CD14-positive monocyte (primary cell): ENCODE data around the gene STX11. TPM values are rescaled to one million over a fixed set of nuclear protein-coding genes. Genes with fewer than 3 reads are reported as not detected.
A peak's percentile ranks its signal among the peaks of the same experiment; 100 is the strongest.
"Not testable (repeated sequence)": the region's sequence is repeated elsewhere in the genome, so short reads cannot be mapped to it uniquely, and the experiment has no call there.

Experiments used
- DNase-seq, 3 donors: peaks; one replicate each; pipeline ENCODE4 v3.0.0-alpha.2; 2011 to 2022
- H2AFZ ChIP-seq: 2 replicates; pipeline ENCODE4 v1.6.0; 2012; ENCODE audit warnings: mild to moderate bottlenecking, low read depth, low read length, inconsistent platforms; ENCODE audit not compliant: insufficient read depth, poor library complexity, severe bottlenecking
- H3K27ac ChIP-seq, 2 donors: 1 replicate in 1 of 2; 2 replicates in 1 of 2; pipeline ENCODE4 v1.5.1; 2012 to 2013; ENCODE audit warnings: low read length in 2 of 2, control low read depth in 1 of 2, inconsistent platforms in 1 of 2, low read depth in 1 of 2, mild to moderate bottlenecking in 1 of 2
- H3K27me3 ChIP-seq, 2 donors: one replicate each; pipeline versions ENCODE4 v1.6.0 to v1.6.1; 2011 to 2013; ENCODE audit warnings: low read length in 2 of 2; ENCODE audit not compliant: control insufficient read depth in 2 of 2, insufficient read depth in 2 of 2
- H3K36me3 ChIP-seq, 2 donors: replicated peaks in 1 of 2; 1 replicate in 1 of 2; 2 replicates in 1 of 2; pipeline versions ENCODE4 v1.5.1 to v1.6.1; 2012 to 2013; ENCODE audit warnings: low read length in 2 of 2, control low read depth in 1 of 2, inconsistent platforms in 1 of 2, mild to moderate bottlenecking in 1 of 2; ENCODE audit not compliant: insufficient read depth in 2 of 2, control insufficient read depth in 1 of 2
- H3K4me1 ChIP-seq, 2 donors: 1 replicate in 1 of 2; 2 replicates in 1 of 2; pipeline versions ENCODE4 v1.5.1 to v1.6.1; 2012 to 2013; ENCODE audit warnings: low read length in 2 of 2, control low read depth in 1 of 2, inconsistent platforms in 1 of 2, mild to moderate bottlenecking in 1 of 2, moderate library complexity in 1 of 2; ENCODE audit not compliant: insufficient read depth in 2 of 2, control insufficient read depth in 1 of 2
- H3K4me2 ChIP-seq: replicated peaks from 2 replicates; pipeline ENCODE3; 2012; ENCODE audit warnings: low read length, moderate library complexity, mild to moderate bottlenecking; ENCODE audit not compliant: poor library complexity, severe bottlenecking; ENCODE audit errors: extremely low read depth
- H3K4me3 ChIP-seq, 3 experiments: fragments of 200-600 bp in 1 of 3; sonication (generic) in 1 of 3; replicated peaks in 1 of 3; 1 replicate in 2 of 3; 2 replicates in 1 of 3; pipeline ENCODE4 v1.5.1; 2011 to 2013; ENCODE audit warnings: low read length in 3 of 3, mild to moderate bottlenecking in 3 of 3, control low read depth in 2 of 3, low read depth in 2 of 3, inconsistent platforms in 1 of 3, moderate library complexity in 1 of 3
- H3K79me2 ChIP-seq: 2 replicates; pipeline ENCODE4 v1.6.0; 2012; ENCODE audit warnings: mild to moderate bottlenecking, control low read depth, inconsistent platforms, low read length, moderate library complexity; ENCODE audit not compliant: insufficient read depth
- H3K9ac ChIP-seq: 2 replicates; pipeline ENCODE4 v1.6.0; 2017; ENCODE audit warnings: low read length, mild to moderate bottlenecking; ENCODE audit not compliant: insufficient read depth, poor library complexity, severe bottlenecking
- H3K9me3 ChIP-seq, 2 donors: replicated peaks in 1 of 2; 1 replicate in 1 of 2; 2 replicates in 1 of 2; pipeline versions ENCODE4 v1.5.1 to v1.6.1; 2012 to 2013; ENCODE audit warnings: low read length in 2 of 2, control low read depth in 1 of 2; ENCODE audit not compliant: control insufficient read depth in 1 of 2, insufficient read depth in 1 of 2
- H4K20me1 ChIP-seq: 2 replicates; pipeline ENCODE4 v1.6.0; 2012; ENCODE audit warnings: mild to moderate bottlenecking, low read length, control low read depth, moderate library complexity; ENCODE audit not compliant: insufficient read depth
- H3K27ac Mint-ChIP-seq, 7 donors: one replicate each; pipeline ENCODE4 v1.8.0; 2020; ENCODE audit warnings: mild to moderate bottlenecking in 7 of 7, mixed read lengths in 7 of 7, moderate library complexity in 6 of 7, inconsistent platforms in 2 of 7
- H3K27me3 Mint-ChIP-seq, 3 donors: one replicate each; pipeline ENCODE4 v1.8.0; 2021 to 2022; ENCODE audit warnings: low read depth in 3 of 3, mild to moderate bottlenecking in 3 of 3, mixed read lengths in 3 of 3, moderate library complexity in 3 of 3, inconsistent platforms in 1 of 3
- H3K36me3 Mint-ChIP-seq, 2 donors: one replicate each; pipeline ENCODE4 v1.8.0; 2020; ENCODE audit warnings: mixed read lengths in 2 of 2, inconsistent platforms in 1 of 2, mild to moderate bottlenecking in 1 of 2
- H3K4me1 Mint-ChIP-seq: one replicate; pipeline ENCODE4 v1.8.0; 2020; ENCODE audit warnings: mild to moderate bottlenecking, mixed read lengths
- H3K4me3 Mint-ChIP-seq, 2 donors: one replicate each; pipeline ENCODE4 v1.8.0; 2020; ENCODE audit warnings: mild to moderate bottlenecking in 2 of 2, mixed read lengths in 2 of 2, moderate library complexity in 1 of 2
- H3K9me3 Mint-ChIP-seq, 7 donors: one replicate each; pipeline ENCODE4 v1.8.0; 2020 to 2022; ENCODE audit warnings: mixed read lengths in 7 of 7, mild to moderate bottlenecking in 6 of 7, moderate library complexity in 6 of 7, inconsistent platforms in 2 of 7
- WGBS: methylation state at CpG from one replicate; pipeline ENCODE4 v1.1.5; 2013; ENCODE audit warnings: missing lambda C conversion rate; ENCODE audit not compliant: insufficient coverage; 5-methylcytosine and 5-hydroxymethylcytosine counted together
- intact Hi-C, 2 donors: fragments of 100-400 bp; cut with micrococcal nuclease; formaldehyde crosslinking; loops; one replicate each; pipeline versions ENCODE4 v1.15.0 to v1.15.1; 2023
- polyA plus RNA-seq, 3 donors: library from polyadenylated mRNA; depleted of rRNA in 1 of 3; unstranded in 2 of 3; stranded (reverse) in 1 of 3; fragments of 300-500 nt in 2 of 3; fragments of >200 nt in 1 of 3; fragmentation: Illumina TruSeq in 2 of 3; gene quantifications; 1 replicate in 2 of 3; 2 replicates in 1 of 3; pipeline ENCODE4 v1.2.3, GENCODE V29; 2012 to 2021
- TF ChIP-seq, protein P1 (sequence below): fragments of 200-600 bp; IDR thresholded peaks from one replicate; pipeline ENCODE4 v1.8.0; 2022; ENCODE audit warnings: antibody characterized with exemption, mild to moderate bottlenecking

The STX11 gene
- polyA plus RNA-seq, 3 donors = 276 to 372 (median 367) TPM

DNA sequence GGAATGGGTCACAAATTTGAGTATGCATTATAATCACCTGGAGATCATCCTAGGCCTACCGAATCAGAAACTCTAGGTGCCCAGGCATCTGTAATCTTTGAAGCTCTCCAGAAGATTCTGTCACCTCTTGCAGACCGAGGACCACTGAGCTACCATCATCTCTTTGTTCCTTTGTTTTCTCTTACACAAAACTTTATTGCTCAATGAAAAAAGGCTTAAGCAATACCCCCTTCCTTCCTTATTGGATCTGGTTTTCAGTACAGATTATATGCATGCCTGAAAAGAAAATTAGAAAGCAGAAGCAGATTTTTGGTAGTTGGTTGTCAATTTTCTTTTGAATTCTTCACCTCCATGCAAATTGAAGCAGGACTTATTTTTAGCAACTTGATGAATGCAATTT lies 31.3 kb downstream of the STX11 start:
- no peaks in the 10 kb centered on the region for H3K27me3 Mint-ChIP-seq
- peaks cover 2 to 3% of the 10 kb centered on the region in 2 donors for H3K9me3 ChIP-seq
- peaks cover 87% of the 10 kb centered on the region for H3K4me1 Mint-ChIP-seq
- TF ChIP-seq, protein P1, sequence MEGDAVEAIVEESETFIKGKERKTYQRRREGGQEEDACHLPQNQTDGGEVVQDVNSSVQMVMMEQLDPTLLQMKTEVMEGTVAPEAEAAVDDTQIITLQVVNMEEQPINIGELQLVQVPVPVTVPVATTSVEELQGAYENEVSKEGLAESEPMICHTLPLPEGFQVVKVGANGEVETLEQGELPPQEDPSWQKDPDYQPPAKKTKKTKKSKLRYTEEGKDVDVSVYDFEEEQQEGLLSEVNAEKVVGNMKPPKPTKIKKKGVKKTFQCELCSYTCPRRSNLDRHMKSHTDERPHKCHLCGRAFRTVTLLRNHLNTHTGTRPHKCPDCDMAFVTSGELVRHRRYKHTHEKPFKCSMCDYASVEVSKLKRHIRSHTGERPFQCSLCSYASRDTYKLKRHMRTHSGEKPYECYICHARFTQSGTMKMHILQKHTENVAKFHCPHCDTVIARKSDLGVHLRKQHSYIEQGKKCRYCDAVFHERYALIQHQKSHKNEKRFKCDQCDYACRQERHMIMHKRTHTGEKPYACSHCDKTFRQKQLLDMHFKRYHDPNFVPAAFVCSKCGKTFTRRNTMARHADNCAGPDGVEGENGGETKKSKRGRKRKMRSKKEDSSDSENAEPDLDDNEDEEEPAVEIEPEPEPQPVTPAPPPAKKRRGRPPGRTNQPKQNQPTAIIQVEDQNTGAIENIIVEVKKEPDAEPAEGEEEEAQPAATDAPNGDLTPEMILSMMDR = no peak
- peak overlapping the region in 6 of 7 donors; percentile 86 to 95 (median 90) for H3K27ac Mint-ChIP-seq
- H4K20me1 ChIP-seq = peaks cover 99% of the 10 kb centered on the region
- H3K27ac ChIP-seq = peak overlapping the region; percentile 32 to 53
- peak overlapping the region in 1 of 3 experiments; percentile 49 for H3K4me3 ChIP-seq
- peak overlapping the region; percentile 57 for H3K4me2 ChIP-seq
- peaks cover 8 to 46% of the 10 kb centered on the region in 2 donors for H3K36me3 ChIP-seq
- H3K4me3 Mint-ChIP-seq = no peak overlapping the region
- no peak overlapping the region for H3K9ac ChIP-seq
- no peak overlapping the region for H2AFZ ChIP-seq
- H3K79me2 ChIP-seq = peaks cover 93% of the 10 kb centered on the region
- H3K9me3 Mint-ChIP-seq = peaks cover under 1 to 5% (median 3%) of the 10 kb centered on the region in 7 donors
- peak; percentile 64 to 88 (median 81) for DNase-seq
- 38% methylated on average over 1 of the region's 2 CpGs for WGBS
- intact Hi-C loops = loop anchor here (5.0 kb wide), 1 partner anchor 34 kb away; no protein-coding TSS in a partner anchor
- peaks cover 66 to 90% of the 10 kb centered on the region in 2 donors for H3K4me1 ChIP-seq
- H3K27me3 ChIP-seq = no peaks in the 10 kb centered on the region
- peaks cover 70 to 80% of the 10 kb centered on the region in 2 donors for H3K36me3 Mint-ChIP-seq

DNA sequence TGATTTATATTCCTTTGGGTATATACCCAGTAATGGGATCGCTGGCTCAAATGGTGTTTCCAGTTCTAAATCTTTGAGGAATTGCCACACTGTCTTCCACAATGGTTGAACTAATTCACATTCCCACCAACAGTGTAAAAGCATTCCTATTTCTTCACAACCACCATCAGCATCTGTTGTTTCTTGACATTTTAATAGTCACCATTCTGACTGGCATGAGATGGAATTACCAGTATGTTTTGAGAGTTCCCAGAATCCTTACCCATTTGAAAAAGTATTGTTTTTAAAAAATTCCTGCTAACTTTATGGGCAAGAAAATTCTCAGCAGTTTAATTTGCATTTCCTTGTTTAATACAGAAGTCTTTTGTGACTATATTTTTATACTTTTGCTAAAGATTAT lies 33.9 kb downstream of the STX11 start:
- not testable (repeated sequence) for H3K4me2 ChIP-seq, H3K4me3 Mint-ChIP-seq, H3K27me3 Mint-ChIP-seq, H3K27me3 ChIP-seq, H2AFZ ChIP-seq, DNase-seq, H3K27ac ChIP-seq, H3K9ac ChIP-seq, H3K4me3 ChIP-seq
- Mint-ChIP-seq H3K27ac (peak overlapping the region in 1 of 7 donors; percentile 1), H3K36me3 (peaks cover 72 to 80% of the 10 kb centered on the region in 2 donors), H3K4me1 (peaks cover 67% of the 10 kb centered on the region), H3K9me3 (peaks cover 5 to 11% (median 9%) of the 10 kb centered on the region in 7 donors)
- peaks cover 44 to 67% of the 10 kb centered on the region in 2 donors for H3K4me1 ChIP-seq
- H3K9me3 ChIP-seq = peaks cover 9 to 10% of the 10 kb centered on the region in 2 donors
- WGBS = 100% methylated on average over 1 of the region's 1 CpG
- H4K20me1 ChIP-seq = peaks cover 99% of the 10 kb centered on the region
- intact Hi-C loops = loop anchor here (5.0 kb wide), 1 partner anchor 37 kb away; no protein-coding TSS in a partner anchor
- peaks cover 93% of the 10 kb centered on the region for H3K79me2 ChIP-seq
- H3K36me3 ChIP-seq = peaks cover 34 to 65% of the 10 kb centered on the region in 2 donors
